Skeletal muscle cell (primary cell): ENCODE results near the gene PA2G4.
"Not testable (repeated sequence)": the region's sequence is repeated elsewhere in the genome, so short reads cannot be mapped to it uniquely, and the experiment has no call there.

Experiments used
- DNase-seq: peaks from one replicate; pipeline ENCODE4 v3.0.0-alpha.2; 2010; ENCODE audit warnings: low read depth
- H3K4me3 ChIP-seq: 2 replicates; pipeline ENCODE4 v1.5.1; 2011; ENCODE audit warnings: low read depth, mild to moderate bottlenecking, control low read depth, low read length, moderate library complexity

The PA2G4 gene

GRCh38 chr12:56146492-56147460, 42.4 kb downstream of the PA2G4 start:
- no peak for DNase-seq
- no peak overlapping the region for H3K4me3 ChIP-seq

- H3K4me3 ChIP-seq: no peak overlapping the region
- no peak for DNase-seq
These were observed 46.2 kb downstream of the PA2G4 start for GRCh38 chr12:56150563-56150962.

- DNase-seq: no peak
- peak overlapping the region; percentile 61 for H3K4me3 ChIP-seq
These were observed 47.3 kb downstream of the PA2G4 start for GRCh38 chr12:56151672-56152131.

- H3K4me3 ChIP-seq: peak within 1 kb of the TSS; percentile 61
These were observed 47.9 kb downstream of the PA2G4 start, which contains the start of gene MYL6B for GRCh38 chr12:56152132-56152755. Gene MYL6B (plus strand): TSS chr12:56152587. CDS start chr12:56153919, 1,332 bp downstream.

GRCh38 chr12:56152756-56153677, 48.7 kb downstream of the PA2G4 start:
- DNase-seq: no peak
- H3K4me3 ChIP-seq: peak overlapping the region; percentile 61

More at GRCh38 chr12:56152132-56152755, 47.9 kb downstream of the PA2G4 start, which contains the start of gene MYL6B:
- peak; percentile 66 for DNase-seq

- H3K4me3 ChIP-seq: peak overlapping the region; percentile 61
These were observed 49.3 kb downstream of the PA2G4 start for GRCh38 chr12:56153678-56154065.

GRCh38 chr12:56154246-56154771, 50.0 kb downstream of the PA2G4 start:
- H3K4me3 ChIP-seq: no peak overlapping the region
- peak; percentile 16 for DNase-seq

More at GRCh38 chr12:56153678-56154065, 49.3 kb downstream of the PA2G4 start:
- DNase-seq: no peak

- H3K4me3 ChIP-seq: no peak overlapping the region
- DNase-seq: no peak
These were observed 50.5 kb downstream of the PA2G4 start for GRCh38 chr12:56154818-56155217.

- DNase-seq: no peak
- no peak overlapping the region for H3K4me3 ChIP-seq
These were observed 51.0 kb downstream of the PA2G4 start for GRCh38 chr12:56155256-56155845.

GRCh38 chr12:56156464-56157200, 52.3 kb downstream of the PA2G4 start:
- H3K4me3 ChIP-seq: peak overlapping the region; percentile 59
- DNase-seq: not testable (repeated sequence)

- peak overlapping the region; percentile 59 for H3K4me3 ChIP-seq
- DNase-seq: peak; percentile 54
These were observed 53.1 kb downstream of the PA2G4 start for GRCh38 chr12:56157201-56158028.

GRCh38 chr12:56158029-56158925, 53.9 kb downstream of the PA2G4 start, which contains the start of gene MYL6:
Gene MYL6 (plus strand): TSS chr12:56158359. CDS start chr12:56158402, 43 bp downstream.
- DNase-seq: peak; percentile 92
- peak within 1 kb of the TSS; percentile 59 for H3K4me3 ChIP-seq

- peak; percentile 36 for DNase-seq
- H3K4me3 ChIP-seq: peak overlapping the region; percentile 59
These were observed 54.6 kb downstream of the PA2G4 start for GRCh38 chr12:56158926-56159461.

- H3K4me3 ChIP-seq: peak overlapping the region; percentile 59
- DNase-seq: no peak
These were observed 55.3 kb downstream of the PA2G4 start for GRCh38 chr12:56159482-56160192.

- H3K4me3 ChIP-seq: peak overlapping the region; percentile 59
- DNase-seq: no peak
These were observed 55.9 kb downstream of the PA2G4 start for GRCh38 chr12:56160193-56160763.
